Omental fat pad (tissue), 4 donors: Measurements from ENCODE around the gene KLHL22. TPM values are rescaled to one million over a fixed set of nuclear protein-coding genes. Genes with fewer than 3 reads are reported as not detected.
A peak's percentile ranks its signal among the peaks of the same experiment; 100 is the strongest.
"Not testable (repeated sequence)": the region's sequence is repeated elsewhere in the genome, so short reads cannot be mapped to it uniquely, and the experiment has no call there.

ENCODE experiments used
- ATAC-seq: fragments of 150-250 bp; one replicate; pipeline ENCODE4 v1.9.1; 2016; ENCODE audit warnings: mild to moderate bottlenecking, moderate library complexity; ENCODE audit not compliant: low FRiP score
- DNase-seq: peaks from one replicate; pipeline ENCODE4 v3.0.0-alpha.2; 2019; ENCODE audit warnings: low spot score
- CTCF ChIP-seq, 3 donors: fragments of 450-650 bp; IDR thresholded peaks; one replicate each; pipeline ENCODE4 v1.5.1; 2016 to 2017; ENCODE audit warnings: antibody characterized with exemption in 3 of 3, mild to moderate bottlenecking in 3 of 3, moderate library complexity in 2 of 3
- small RNA-seq: library from RNA; depleted of rRNA; stranded (forward); fragments of <200 nt; gene quantifications from one replicate; pipeline ENCODE3, GENCODE V24; 2016
- total RNA-seq, 4 donors: library from RNA; depleted of rRNA; stranded (reverse); fragments of >200 nt; gene quantifications; one replicate each; pipeline ENCODE4 v1.1.0, GENCODE V29; 2016

KLHL22 gene
- total RNA-seq, 4 donors from 2014 or later: 19.8 to 45.0 (median 32.9) TPM

- no peak for TF ChIP-seq CTCF (IDR thresholded peaks at IDR 0.05)
- no peak for DNase-seq
Measured at GRCh38 chr22:20392983-20393704, 102.5 kb downstream of the KLHL22 start.

GRCh38 chr22:20392365-20392881 lies 103.2 kb downstream of the KLHL22 start:
- ATAC-seq, DNase-seq: not testable (repeated sequence)

More at GRCh38 chr22:20392983-20393704, 102.5 kb downstream of the KLHL22 start:
- ATAC-seq: peak; percentile 5

Small RNA genes lying within 50 kb of the gene (small RNA-seq; reads per million reads assigned to genes)
- gene RF00019: not detected
- gene RN7SL812P: not detected
- not detected for gene RNU6-225P
- not detected for gene RNY1P9

Other genes with a start within 250 kb of the KLHL22 start
- 1 to 10 TPM in 2 of 4 donors, under 1 TPM in 2; 0.25 to 2.3 (median 1.3) TPM for gene RTN4R, start 227.5 kb downstream of the KLHL22 start, total RNA-seq
- 10 to 100 TPM; 29.7 to 67.6 (median 45.0) TPM for gene DGCR6L, start 175.7 kb downstream of the KLHL22 start, total RNA-seq
- gene ZNF74, start 101.6 kb downstream of the KLHL22 start, total RNA-seq: 1 to 10 TPM; 3.2 to 8.8 (median 5.9) TPM
- gene SCARF2, start 58.0 kb downstream of the KLHL22 start, total RNA-seq: 10 to 100 TPM in 2 of 4 donors, 1 to 10 TPM in 2; 9.4 to 17.9 (median 12.3) TPM
- gene MED15, start 11.8 kb upstream of the KLHL22 start, total RNA-seq: 10 to 100 TPM; 36.5 to 90.5 (median 57.2) TPM